HCT116 (cell line): Measurements from ENCODE around the gene TNS3.

ENCODE experiments used
- CEBPB ChIP-seq: IDR thresholded peaks from 2 replicates; pipeline ENCODE4 v1.6.1; 2012; ENCODE audit warnings: low read depth
- EGR1 ChIP-seq: IDR thresholded peaks from 2 replicates; pipeline ENCODE4 v1.6.1; 2012; ENCODE audit warnings: low read depth
- ELF1 ChIP-seq: IDR thresholded peaks from 2 replicates; pipeline ENCODE4 v1.6.1; 2012; ENCODE audit warnings: low read depth, borderline replicate concordance
- EZH2 ChIP-seq: fragments of 200-600 bp; sonication (generic); IDR thresholded peaks from 2 replicates; pipeline ENCODE4 v1.6.1; 2017; ENCODE audit warnings: antibody characterized with exemption, mixed run types
- EZH2phosphoT487 ChIP-seq: fragments of 200-600 bp; IDR thresholded peaks from 2 replicates; pipeline ENCODE4 v1.6.1; 2018; ENCODE audit warnings: antibody characterized with exemption, borderline replicate concordance
- MAX ChIP-seq: IDR thresholded peaks from 2 replicates; pipeline ENCODE4 v1.6.1; 2012
- POLR2A ChIP-seq: IDR thresholded peaks from 2 replicates; pipeline ENCODE4 v1.7.0; 2011; ENCODE audit warnings: borderline replicate concordance; ENCODE audit not compliant: insufficient read depth, insufficient read length; ENCODE audit errors: extremely low read depth
- POLR2AphosphoS5 ChIP-seq: IDR thresholded peaks from 2 replicates; pipeline ENCODE4 v1.6.1; 2011; ENCODE audit warnings: mild to moderate bottlenecking, low read depth, low read length, moderate library complexity
- RAD21 ChIP-seq: IDR thresholded peaks from 2 replicates; pipeline ENCODE4 v1.6.1; 2012; ENCODE audit warnings: low read depth, mild to moderate bottlenecking
- SP1 ChIP-seq: IDR thresholded peaks from 2 replicates; pipeline ENCODE4 v1.6.1; 2012; ENCODE audit warnings: low read depth
- YY1 ChIP-seq: IDR thresholded peaks from 2 replicates; pipeline ENCODE4 v1.6.1; 2011; ENCODE audit warnings: low read length, low read depth, moderate library complexity, mild to moderate bottlenecking; ENCODE audit not compliant: insufficient replicate concordance; ENCODE audit errors: extremely low read depth
- ZNF274 ChIP-seq: fragments of 200-500 bp; sonication (Bioruptor generic); IDR thresholded peaks from 2 replicates; pipeline ENCODE4 v1.6.1; 2014; ENCODE audit warnings: mild to moderate bottlenecking, low read depth, low read length, inconsistent platforms
- TF ChIP-seq, protein P1 (sequence below), 3 experiments: fragments of 200-600 bp in 1 of 3; sonication (generic) in 1 of 3; IDR thresholded peaks in 2 of 3; conservative IDR thresholded peaks in 1 of 3; 2 replicates each; pipeline ENCODE4 v1.5.1; 2012 to 2017; ENCODE audit warnings: low read depth in 2 of 3, low read length in 2 of 3, antibody characterized with exemption in 1 of 3, borderline replicate concordance in 1 of 3, control low read depth in 1 of 3, mild to moderate bottlenecking in 1 of 3, mixed read lengths in 1 of 3, mixed run types in 1 of 3, moderate library complexity in 1 of 3; ENCODE audit not compliant: insufficient read depth in 1 of 3

GRCh38 chr7:47600199-47601118, 18.5 kb upstream of the TNS3 start:
- TF ChIP-seq, protein P1, sequence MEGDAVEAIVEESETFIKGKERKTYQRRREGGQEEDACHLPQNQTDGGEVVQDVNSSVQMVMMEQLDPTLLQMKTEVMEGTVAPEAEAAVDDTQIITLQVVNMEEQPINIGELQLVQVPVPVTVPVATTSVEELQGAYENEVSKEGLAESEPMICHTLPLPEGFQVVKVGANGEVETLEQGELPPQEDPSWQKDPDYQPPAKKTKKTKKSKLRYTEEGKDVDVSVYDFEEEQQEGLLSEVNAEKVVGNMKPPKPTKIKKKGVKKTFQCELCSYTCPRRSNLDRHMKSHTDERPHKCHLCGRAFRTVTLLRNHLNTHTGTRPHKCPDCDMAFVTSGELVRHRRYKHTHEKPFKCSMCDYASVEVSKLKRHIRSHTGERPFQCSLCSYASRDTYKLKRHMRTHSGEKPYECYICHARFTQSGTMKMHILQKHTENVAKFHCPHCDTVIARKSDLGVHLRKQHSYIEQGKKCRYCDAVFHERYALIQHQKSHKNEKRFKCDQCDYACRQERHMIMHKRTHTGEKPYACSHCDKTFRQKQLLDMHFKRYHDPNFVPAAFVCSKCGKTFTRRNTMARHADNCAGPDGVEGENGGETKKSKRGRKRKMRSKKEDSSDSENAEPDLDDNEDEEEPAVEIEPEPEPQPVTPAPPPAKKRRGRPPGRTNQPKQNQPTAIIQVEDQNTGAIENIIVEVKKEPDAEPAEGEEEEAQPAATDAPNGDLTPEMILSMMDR (IDR thresholded peaks at IDR 0.05 in 2 of 3, conservative IDR thresholded peaks at IDR 0.05 in 1 of 3; ENCODE audit: borderline replicate concordance in 1 of 3, insufficient read depth in 1 of 3, low read depth in 2 of 3, low read length in 2 of 3): no peak
- no peak for TF ChIP-seq POLR2A
- no peak for TF ChIP-seq POLR2AphosphoS5
- TF ChIP-seq MAX: no peak
- TF ChIP-seq ELF1: no peak
- no peak for TF ChIP-seq EZH2
- TF ChIP-seq SP1: no peak
- no peak for TF ChIP-seq ZNF274
- no peak for TF ChIP-seq EZH2phosphoT487
- no peak for TF ChIP-seq EGR1
- no peak for TF ChIP-seq CEBPB
- TF ChIP-seq YY1: no peak
- no peak for TF ChIP-seq RAD21
